HG03108 (cell line): Measurements from ENCODE around the gene SEC14L3.

ENCODE experiments used
- ATAC-seq: cut with Tn5 transposase; IDR thresholded peaks from one replicate; pipeline ENCODE4 v1.9.1; 2021; ENCODE audit warnings: moderate library complexity; ENCODE audit not compliant: unreplicated experiment

SEC14L3 gene

DNA sequence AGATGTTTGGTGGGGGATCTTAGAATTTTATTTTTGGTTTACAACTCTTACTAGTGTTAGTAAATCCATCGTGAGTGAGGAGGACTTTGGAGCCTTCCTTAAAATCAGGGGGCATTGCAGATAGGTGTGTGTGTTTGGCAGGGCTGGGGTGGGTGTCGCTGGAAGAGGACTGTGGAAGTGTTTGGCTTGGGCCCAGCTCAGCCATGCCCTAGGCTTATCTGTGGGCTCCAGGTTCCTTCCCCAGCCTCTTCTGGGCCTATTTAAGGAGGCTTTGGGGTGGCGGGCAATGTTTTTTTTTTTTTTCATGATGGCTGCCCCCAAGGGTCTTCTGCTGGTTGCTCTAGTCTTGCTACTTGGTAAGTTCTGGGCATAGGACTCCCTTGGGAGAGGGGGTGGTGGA is 24.2 kb downstream of the SEC14L3 start:
- no peak for ATAC-seq

DNA sequence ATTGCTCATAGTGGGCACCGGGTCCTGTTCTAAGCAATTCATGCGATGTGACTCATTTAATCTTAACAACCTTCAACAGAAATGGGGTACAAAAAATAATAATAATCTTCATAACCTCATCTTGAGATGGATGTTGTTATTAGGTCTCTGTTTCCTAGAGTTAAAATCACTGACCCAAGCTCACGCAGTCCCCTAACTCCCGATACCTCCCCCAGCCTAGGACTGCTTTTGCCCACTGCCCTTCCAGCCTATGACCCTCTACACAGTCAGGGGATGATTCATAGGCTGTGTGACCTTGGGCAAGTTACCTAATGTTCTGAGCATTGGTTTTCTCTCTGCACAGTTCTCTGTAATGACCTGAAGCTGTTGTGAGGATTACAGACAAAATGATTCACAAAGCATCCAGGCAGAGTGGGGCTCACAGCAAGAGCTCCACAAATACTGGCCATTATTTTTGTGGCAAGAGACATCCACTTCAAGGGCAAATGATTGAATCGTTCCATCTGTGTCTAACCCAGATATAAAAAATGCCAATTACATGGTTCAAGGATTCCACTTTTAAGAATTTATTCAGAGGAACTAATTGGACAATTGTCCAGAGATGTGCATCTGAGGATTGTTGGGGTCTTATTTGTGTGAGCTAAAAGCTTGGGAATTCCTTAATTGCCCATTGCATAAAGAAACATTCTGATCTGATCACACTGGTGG is 26.2 kb downstream of the SEC14L3 start:
- ATAC-seq, result no peak

DNA sequence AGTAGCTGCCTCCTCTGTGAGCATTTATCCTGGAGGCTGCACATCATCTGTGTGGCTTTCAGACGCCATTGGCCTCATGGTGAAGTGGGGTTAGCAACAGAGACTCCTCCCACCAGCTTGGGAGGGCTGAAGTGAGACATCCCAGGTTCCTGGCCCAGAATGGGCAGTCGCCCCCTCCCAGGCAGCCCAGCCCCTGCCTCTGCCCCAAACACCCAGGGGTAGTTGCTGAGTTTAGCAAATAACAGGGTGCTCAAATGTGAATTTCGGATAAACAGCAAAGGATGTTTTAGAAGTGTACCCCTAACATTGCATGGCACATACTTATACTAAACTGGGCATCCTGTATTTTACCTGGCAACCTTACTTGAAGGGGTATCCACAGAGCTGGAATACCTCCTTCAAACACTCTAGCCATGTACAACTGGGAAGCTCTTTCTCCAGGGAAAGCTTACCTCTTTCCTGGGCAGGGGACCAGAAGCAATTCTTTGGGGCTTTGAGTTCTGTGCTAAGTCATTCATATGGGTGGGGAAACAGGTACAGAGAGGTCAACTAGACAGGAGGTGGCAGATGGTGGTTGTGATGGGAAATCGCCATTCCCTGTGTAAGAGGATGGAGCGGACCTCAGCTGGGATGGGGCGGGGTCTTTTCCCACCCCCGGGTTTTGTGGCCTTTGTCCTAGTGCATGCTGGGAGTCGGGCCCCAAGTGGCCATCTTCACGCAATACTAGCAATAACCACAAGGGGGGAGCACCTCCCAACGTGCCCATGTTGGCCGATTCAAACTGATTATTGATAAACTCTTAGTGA is 27.0 kb downstream of the SEC14L3 start:
- no peak for ATAC-seq

- no peak for ATAC-seq
These were observed 30.7 kb downstream of the SEC14L3 start for GRCh38 chr22:30441088-30441487.

DNA sequence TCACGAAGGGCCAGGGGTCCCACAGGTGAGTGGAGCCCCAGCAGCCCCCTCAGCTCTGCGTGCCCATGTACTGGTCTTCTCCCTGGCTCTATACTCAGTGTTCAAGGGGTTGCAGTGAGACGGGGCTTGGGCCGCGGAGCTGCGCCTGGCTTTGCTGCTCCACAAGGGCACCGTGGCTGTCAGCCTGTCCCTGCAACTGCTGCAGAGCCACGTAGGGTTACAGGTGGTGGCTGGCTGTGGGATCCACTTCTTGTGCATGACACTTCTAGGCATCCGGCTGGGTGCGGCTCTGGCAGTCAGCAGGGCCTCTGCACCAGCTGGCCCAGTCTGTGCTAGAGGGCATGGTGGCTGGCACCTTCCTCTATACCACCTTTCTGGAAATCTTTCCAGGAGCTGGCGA is 32.0 kb downstream of the SEC14L3 start:
- ATAC-seq, result no peak

DNA sequence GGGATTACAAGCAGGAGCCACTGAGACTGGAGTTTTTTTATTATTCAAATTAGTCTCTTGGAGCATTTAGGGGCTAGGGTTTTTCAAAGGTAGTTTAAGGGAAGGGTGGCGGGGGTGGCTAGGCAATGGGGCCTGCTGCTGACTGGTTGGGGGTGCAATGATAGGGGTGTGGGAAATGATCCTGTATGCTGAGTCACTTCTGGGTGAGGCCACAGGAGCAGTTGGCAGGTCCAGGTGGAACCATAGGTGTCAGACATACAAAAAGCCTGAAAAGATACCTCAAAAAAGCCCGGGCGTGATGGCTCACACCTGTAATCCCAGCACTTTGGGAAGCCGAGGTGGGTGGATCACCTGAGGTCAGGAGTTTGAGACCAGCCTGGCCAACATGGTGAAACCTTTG is 32.6 kb downstream of the SEC14L3 start:
- no peak for ATAC-seq

DNA sequence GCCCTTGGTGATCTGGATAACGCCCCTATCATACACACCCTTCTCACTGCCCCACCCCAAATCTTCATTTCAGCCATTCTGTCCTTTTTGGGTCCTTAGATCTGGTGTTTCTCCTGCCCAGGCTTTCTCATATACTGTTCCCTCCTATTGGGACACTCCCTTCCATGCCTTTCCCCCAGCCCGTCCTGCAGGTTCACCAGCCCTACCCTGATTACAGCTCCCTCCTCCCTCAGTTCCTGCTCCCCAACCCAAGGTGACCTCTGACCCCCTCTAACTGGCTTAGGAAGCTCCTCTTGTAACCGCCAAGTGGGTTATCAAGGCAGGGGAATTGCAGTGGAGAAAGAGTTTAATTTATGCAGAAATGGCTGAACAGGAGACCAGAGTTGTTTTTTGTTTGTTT is 33.3 kb downstream of the SEC14L3 start:
- no peak for ATAC-seq

DNA sequence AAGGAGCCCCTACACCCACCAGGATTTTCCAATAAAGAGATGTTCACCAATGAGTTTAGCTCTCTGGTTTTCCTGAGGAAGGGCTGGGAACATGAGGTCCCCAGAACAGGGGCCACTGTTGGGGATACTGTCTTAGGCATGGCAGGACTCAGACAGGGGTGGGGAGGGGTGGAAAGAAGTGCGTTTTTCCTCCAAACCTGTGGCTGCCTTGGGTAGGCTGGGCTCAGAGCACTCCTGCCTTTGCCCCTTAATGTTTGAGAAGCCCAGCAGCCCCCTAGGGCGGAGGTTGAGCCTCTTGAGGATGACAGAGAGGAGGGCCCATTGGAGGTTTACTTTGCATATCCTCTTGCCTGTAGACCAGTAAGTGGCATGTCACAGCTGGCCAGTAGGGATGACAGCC is 35.6 kb downstream of the SEC14L3 start:
- no peak for ATAC-seq

DNA sequence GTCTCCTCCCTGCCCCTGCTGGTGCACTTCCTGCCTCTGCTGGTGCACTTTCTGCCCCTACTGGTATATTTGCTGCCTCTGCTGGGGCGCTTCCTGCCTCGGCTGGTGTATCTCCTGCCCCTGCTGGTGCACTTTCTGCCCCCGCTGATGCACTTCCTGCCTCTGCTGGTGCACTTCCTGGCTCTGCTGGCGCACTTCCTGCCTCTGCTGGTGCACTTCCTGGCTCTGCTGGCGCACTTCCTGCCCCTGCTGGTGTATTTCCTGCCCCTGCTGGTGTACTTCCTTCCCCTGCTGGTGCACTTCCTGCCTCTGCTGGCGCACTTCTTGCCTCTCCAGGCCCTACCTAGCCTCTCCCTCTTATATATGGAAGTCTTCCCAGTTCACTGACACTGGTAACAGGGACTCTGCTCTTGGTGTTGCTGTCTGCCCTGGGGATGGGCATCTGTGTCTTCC is 36.1 kb downstream of the SEC14L3 start:
- ATAC-seq, result no peak

DNA sequence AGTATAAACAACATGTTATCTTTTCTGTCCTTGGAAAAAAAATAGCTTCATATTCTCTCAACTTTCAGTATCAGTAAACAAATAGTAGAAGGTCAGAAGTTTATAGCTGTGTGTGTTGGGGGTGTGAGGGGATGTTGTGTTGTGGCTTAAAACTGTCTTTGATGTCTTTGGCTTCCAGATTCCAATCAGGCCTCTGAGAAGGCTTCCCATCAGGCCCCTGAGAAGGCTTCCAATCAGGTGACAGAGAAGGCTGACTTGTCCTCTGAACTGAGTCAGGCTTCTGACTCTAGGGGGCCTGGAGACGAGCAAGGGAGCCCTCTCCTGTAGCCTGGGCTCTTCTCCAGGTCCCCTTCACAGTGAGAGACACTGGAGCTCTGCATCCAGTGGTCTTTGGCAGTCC is 37.0 kb downstream of the SEC14L3 start:
- ATAC-seq, result no peak

DNA sequence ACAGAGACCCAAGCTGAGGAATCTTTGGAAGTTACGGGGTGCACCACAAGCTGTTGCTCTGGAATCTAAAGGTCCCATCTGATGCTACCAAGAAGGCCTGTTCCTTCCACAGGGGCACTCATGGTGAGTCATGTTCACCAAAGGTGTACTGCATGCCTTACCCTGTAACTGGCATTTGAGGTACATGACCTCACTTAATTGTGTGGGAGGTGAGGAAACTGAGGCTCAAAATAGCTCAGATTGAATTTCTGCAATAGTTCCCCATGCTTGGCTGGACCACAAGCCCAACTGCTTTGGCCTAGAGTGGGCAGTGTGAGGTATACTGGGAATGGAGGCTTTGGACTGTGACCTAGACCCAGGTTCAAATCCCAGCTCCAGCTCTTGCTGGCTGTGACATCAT is 38.0 kb downstream of the SEC14L3 start:
- no peak for ATAC-seq

DNA sequence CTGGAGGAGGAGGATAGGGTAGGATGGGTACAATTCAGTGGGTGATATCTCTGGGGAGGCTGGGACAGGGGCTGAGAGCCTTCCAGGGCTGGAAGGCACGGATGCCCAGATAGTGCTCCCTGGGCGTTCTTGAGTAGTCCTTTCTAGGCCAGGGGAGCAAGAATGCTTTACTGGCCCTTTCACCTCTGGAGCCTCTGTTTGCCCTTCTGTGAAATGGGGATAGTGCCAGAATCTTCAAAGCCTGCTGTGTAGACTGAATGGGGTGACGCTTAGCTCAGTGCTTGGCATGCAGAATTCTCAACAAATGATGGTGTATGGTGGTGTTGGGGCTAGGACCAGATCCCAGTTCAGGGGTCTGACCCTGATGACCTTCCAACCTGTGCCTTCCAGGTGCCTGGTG is 38.6 kb downstream of the SEC14L3 start:
- no peak for ATAC-seq

DNA sequence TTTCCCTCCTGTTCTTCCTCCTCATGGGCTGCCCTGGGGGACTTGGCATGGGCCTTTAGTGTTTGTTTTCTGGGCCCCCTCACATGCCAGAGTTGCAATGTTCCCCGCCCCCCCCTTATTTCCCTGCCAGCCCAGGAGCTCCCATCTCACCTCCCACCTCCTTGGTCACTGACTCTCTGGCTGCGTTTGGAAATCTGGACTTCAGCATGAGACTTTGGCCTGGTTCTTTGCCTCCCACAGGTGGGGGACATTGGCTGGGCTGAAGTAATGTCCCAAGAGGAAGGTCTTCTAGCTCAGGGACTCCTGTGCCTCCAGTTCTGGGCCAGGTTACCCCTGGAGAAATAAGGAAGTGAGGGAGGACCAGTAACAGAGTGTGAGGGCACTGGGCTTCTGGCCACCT is 39.3 kb downstream of the SEC14L3 start:
- ATAC-seq, result no peak

- ATAC-seq, result no peak
These were observed 39.7 kb downstream of the SEC14L3 start for GRCh38 chr22:30432096-30432495.

DNA sequence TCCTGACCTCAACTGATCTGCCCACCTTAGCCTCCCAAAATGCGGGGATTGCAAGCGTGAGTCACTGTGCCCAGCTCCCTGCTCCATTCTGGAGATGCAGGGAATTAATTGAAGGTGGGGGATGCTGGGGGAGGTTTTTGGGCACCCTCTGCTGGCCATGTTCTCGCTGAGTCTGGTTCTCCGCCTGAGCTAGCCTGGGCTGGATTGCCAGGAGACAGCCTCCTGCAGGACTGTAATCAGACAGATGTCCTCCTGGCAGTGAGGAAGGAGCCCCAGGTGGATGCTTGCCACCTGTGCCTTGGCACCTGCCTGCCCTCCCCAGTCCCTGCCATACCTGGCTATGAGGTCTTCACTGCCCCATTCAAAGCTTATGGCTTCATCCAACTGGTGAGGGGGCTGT is 40.9 kb downstream of the SEC14L3 start:
- ATAC-seq, result no peak

DNA sequence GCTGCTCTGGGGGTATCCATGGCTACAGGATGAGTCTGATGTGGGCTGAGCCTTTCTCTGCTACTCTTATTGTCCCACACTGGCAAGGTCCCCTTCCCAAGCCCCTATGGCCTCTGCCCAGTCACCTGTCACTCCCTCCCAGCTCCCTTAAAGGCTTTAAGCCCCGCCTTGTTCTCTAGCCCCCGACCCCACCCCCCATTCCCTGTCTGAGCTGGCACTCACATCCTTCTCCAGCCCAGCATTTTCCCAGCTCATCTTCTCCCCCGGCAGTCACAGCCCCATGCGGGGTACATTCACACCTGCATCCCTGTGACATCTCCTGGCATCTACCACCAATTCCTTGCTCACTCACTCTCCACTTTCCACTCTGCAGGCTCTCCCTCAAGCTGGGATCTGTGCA is 41.9 kb downstream of the SEC14L3 start:
- no peak for ATAC-seq

DNA sequence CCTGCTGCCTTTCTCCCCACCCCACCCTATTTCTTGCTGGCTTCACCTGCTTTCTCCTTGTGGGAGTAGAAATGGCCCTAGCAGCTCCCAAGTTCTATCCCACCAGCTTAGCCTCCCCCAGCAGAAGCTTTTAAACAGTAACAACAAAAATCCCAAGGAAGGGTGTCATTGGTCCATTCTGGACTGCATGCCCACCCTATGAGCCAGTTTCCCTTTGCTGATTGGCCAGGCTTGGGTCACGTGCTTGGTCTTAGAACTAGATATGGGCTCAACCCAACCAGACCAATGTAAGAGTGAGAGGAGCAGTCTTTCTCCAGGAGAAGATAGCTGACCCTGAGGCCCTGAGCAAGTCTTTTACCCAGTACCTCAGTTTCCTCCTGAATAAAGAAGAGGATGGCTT is 43.9 kb downstream of the SEC14L3 start:
- no peak for ATAC-seq

DNA sequence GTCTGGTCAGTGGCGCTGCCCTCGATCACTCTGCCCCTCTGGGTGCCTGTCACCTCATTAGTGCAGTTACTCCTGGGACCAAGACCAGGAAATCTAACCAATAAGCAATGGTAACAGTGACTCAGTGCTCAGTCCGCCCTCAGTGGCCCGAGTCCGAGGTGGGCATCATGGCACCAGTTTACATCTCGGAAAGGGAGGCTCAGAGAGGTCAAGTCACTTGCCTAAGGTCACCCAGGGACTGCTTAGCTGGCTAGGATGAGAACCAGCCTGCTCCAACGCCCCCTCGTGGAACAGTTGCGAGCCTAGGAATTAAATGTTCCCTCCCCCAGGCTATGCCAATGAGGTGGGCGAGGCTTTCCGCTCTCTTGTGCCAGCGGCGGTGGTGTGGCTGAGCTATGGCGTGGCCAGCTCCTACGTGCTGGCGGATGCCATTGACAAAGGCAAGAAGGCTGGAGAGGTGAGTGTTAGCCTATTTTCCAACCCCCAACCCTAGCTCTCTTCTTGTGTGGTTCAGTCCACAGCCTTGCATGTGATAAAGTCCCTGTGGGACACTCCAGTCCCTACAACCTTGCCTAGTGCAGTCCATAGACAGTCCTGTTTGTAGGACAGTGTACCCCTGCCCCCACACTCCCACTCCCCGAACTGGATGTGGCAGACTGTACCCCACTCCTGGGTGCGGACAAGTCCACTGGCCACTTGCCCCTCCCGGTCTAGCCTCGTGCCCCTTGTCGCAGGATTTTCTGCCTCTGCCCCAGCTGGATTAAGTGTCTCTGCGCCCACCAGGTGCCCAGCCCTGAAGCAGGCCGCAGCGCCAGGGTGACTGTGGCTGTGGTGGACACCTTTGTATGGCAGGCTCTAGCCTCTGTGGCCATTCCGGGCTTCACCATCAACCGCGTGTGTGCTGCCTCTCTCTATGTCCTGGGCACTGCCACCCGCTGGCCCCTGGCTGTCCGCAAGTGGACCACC is 45.1 kb downstream of the SEC14L3 start:
- ATAC-seq, result no peak

DNA sequence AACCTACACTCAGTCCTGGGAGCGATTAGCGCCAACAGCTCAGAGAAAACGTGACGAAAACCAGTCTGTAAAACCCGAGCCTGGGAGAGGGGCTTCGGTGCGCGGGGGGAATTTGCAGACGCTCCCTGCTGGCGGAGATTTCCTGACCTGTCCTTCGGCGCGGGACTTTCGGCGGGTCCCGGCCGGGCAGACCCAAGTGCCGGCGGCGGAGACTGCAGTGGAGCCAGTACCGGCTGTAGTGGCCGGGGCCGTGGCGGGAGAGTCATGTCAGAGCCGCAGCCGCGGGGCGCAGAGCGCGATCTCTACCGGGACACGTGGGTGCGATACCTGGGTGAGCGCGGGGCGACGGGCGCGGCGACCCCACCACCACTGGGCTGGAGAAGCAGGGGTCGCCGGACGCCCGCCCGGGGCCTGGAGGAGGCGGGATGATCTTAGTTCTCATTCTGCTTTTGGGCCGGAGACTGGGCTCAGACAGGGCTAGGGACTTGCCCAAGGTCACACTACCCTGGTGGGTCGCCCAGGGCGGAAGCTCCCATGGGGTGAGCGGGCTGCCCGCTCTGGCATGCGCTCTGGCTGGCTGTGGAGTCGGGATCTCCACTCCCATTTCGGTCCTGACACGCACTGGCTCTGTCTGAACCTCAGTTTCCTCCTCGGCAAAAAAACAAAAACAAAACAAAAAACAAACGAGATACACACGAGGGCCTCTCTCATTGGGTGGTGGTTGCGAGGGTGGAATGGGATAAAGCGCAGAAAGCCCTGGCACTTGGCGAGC is 46.0 kb downstream of the SEC14L3 start, which contains the start of gene MTFP1:
Gene MTFP1, plus strand, starts transcription at position 153 of the 772 bp plus-strand sequence. Its CDS starts 112 bp downstream, at position 265.
- ATAC-seq, result no peak

DNA sequence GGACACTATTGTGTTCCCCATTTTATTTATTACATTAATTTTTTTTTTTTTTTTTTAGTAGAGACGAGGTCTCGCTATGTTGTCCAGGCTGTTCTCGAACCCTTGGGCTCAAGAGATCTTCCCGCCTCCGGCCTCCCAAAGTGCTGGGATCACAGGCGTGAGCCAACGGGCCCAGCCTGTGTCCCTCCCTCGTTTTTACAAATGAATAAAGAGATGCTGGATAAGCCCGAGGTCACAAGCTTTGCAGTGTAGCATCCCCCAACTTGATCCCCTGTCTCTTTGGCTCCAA is 46.5 kb downstream of the SEC14L3 start:
- no peak for ATAC-seq
